Endothelial cell of umbilical vein (primary cell): ENCODE results near the gene CYP19A1. TPM values are rescaled to one million over a fixed set of nuclear protein-coding genes. Genes with fewer than 3 reads are reported as not detected.

Experiments
- BruUV-seq: library from RNA; stranded (reverse); fragments of 400-500 nt; replicated peaks from 2 replicates; lab custom pipeline; 2021; lab: Mats Ljungman, UMichigan
- CTCF ChIA-PET: fragments of 300-600, 350-600 bp; sonication (Branson Sonifier 250); formaldehyde crosslinking; loops from one replicate; lab custom pipeline; 2021; ENCODE audit warnings: antibody characterized with exemption, inconsistent platforms; lab: Charles Lee
- POLR2A ChIA-PET: fragments of 300-600, 350-600 bp; sonication (Branson Sonifier 250); formaldehyde crosslinking; loops from one replicate; lab custom pipeline; 2021; ENCODE audit warnings: antibody characterized with exemption, inconsistent platforms; lab: Charles Lee
- DNase-seq: peaks from one replicate; pipeline ENCODE4 v3.0.0-alpha.2; 2011; ENCODE audit warnings: low read depth, low spot score
- FAIRE-seq: peaks from 2 replicates; lab custom pipeline; 2011; peaks lifted over from hg19 to GRCh38; lab: Jason Lieb, UNC
- H2AFZ ChIP-seq: 2 replicates; pipeline ENCODE4 v1.6.0; 2012; ENCODE audit warnings: low read depth, low read length, control low read depth, inconsistent platforms
- H3K27ac ChIP-seq: 2 replicates; pipeline ENCODE4 v1.5.1; 2011; ENCODE audit warnings: low read depth, mild to moderate bottlenecking, control low read depth, low read length, moderate library complexity; ENCODE audit not compliant: insufficient read depth
- H3K27me3 ChIP-seq, 2 experiments: 2 replicates each; pipeline versions ENCODE4 v1.6.0 to v1.6.1; 2011; ENCODE audit warnings: low read length in 2 of 2, mixed read lengths in 1 of 2; ENCODE audit not compliant: control insufficient read depth in 2 of 2, insufficient read depth in 2 of 2
- H3K36me3 ChIP-seq, 2 experiments: 2 replicates in 1 of 2; 3 replicates in 1 of 2; pipeline ENCODE4 v1.5.1; 2011; ENCODE audit warnings: low read length in 2 of 2, mild to moderate bottlenecking in 1 of 2, moderate library complexity in 1 of 2; ENCODE audit not compliant: control insufficient read depth in 2 of 2, insufficient read depth in 2 of 2; ENCODE audit errors: extremely low read depth in 1 of 2
- H3K4me1 ChIP-seq: 3 replicates; pipeline ENCODE4 v1.5.1; 2011; ENCODE audit warnings: mild to moderate bottlenecking, low read length; ENCODE audit not compliant: control insufficient read depth, insufficient read depth; ENCODE audit errors: extremely low read depth
- H3K4me2 ChIP-seq: 2 replicates; pipeline ENCODE4 v1.6.1; 2011; ENCODE audit warnings: low read length, control low read depth, mixed read lengths; ENCODE audit not compliant: insufficient read depth
- H3K4me3 ChIP-seq, 3 experiments: fragments of 200-600 bp in 1 of 3; sonication (generic), shearing (Covaris generic) in 1 of 3; replicated peaks in 1 of 3; 2 replicates each; pipeline ENCODE4 v1.5.1; 2011 to 2016; ENCODE audit warnings: control low read depth in 3 of 3, low read length in 3 of 3, mild to moderate bottlenecking in 2 of 3, inconsistent platforms in 1 of 3, low read depth in 1 of 3, moderate library complexity in 1 of 3; ENCODE audit not compliant: insufficient read depth in 1 of 3
- H3K79me2 ChIP-seq: 2 replicates; pipeline ENCODE4 v1.6.0; 2012; ENCODE audit warnings: low read length, inconsistent platforms; ENCODE audit not compliant: control insufficient read depth, insufficient read depth
- H3K9ac ChIP-seq: replicated peaks from 2 replicates; pipeline ENCODE3; 2011; ENCODE audit warnings: low read length, control low read depth; ENCODE audit not compliant: insufficient read depth; ENCODE audit errors: extremely low read depth
- H3K9me1 ChIP-seq: replicated peaks from 3 replicates; pipeline ENCODE4 v1.6.0; 2011; ENCODE audit warnings: mild to moderate bottlenecking, low read length; ENCODE audit not compliant: control insufficient read depth, insufficient read depth; ENCODE audit errors: extremely low read depth
- H3K9me3 ChIP-seq: replicated peaks from 2 replicates; pipeline ENCODE4 v1.5.1; 2012; ENCODE audit warnings: low read length, inconsistent platforms; ENCODE audit not compliant: control insufficient read depth, insufficient read depth
- H4K20me1 ChIP-seq: replicated peaks from 2 replicates; pipeline ENCODE3; 2011; ENCODE audit warnings: mild to moderate bottlenecking, low read length; ENCODE audit not compliant: control insufficient read depth, insufficient read depth; ENCODE audit errors: extremely low read depth
- CTCF ChIP-seq, 2 donors: IDR thresholded peaks; 1 replicate in 1 of 2; 2 replicates in 1 of 2; pipeline ENCODE4 v1.5.1; 2011; ENCODE audit warnings: low read length in 2 of 2, mild to moderate bottlenecking in 2 of 2, moderate library complexity in 2 of 2, control low read depth in 1 of 2, inconsistent platforms in 1 of 2, low read depth in 1 of 2; ENCODE audit not compliant: insufficient read depth in 1 of 2; ENCODE audit errors: extremely low read depth in 1 of 2
- EZH2 ChIP-seq: IDR thresholded peaks from 2 replicates; pipeline ENCODE4 v1.6.1; 2012; ENCODE audit warnings: borderline replicate concordance, low read depth, mild to moderate bottlenecking, moderate library complexity, low read length, inconsistent platforms; ENCODE audit not compliant: severe bottlenecking
- FOS ChIP-seq: IDR thresholded peaks from 2 replicates; pipeline ENCODE4 v1.6.1; 2011; ENCODE audit warnings: mild to moderate bottlenecking, low read length, moderate library complexity, borderline replicate concordance; ENCODE audit not compliant: insufficient read depth
- GATA2 ChIP-seq: IDR thresholded peaks from 2 replicates; pipeline ENCODE4 v1.7.0; 2011; ENCODE audit warnings: low read depth, mild to moderate bottlenecking, moderate library complexity, mixed read lengths, low read length; ENCODE audit not compliant: insufficient read length, insufficient read depth
- JUN ChIP-seq: IDR thresholded peaks from 2 replicates; pipeline ENCODE4 v1.6.1; 2011; ENCODE audit warnings: borderline replicate concordance, low read depth; ENCODE audit not compliant: insufficient read length, insufficient read depth
- MAX ChIP-seq: IDR thresholded peaks from 2 replicates; pipeline ENCODE4 v1.6.1; 2011; ENCODE audit not compliant: insufficient read depth, insufficient read length
- MYC ChIP-seq: IDR thresholded peaks from one replicate; pipeline ENCODE4 v1.6.1; 2011; ENCODE audit warnings: mild to moderate bottlenecking, low read depth, low read length
- POLR2A ChIP-seq: IDR thresholded peaks from 2 replicates; pipeline ENCODE4 v1.6.1; 2012; ENCODE audit warnings: low read depth, mild to moderate bottlenecking, control low read depth, low read length
- POLR2AphosphoS5 ChIP-seq: IDR thresholded peaks from 2 replicates; pipeline ENCODE4 v1.6.1; 2012; ENCODE audit warnings: low read depth, mild to moderate bottlenecking, control low read depth, low read length, moderate library complexity; ENCODE audit not compliant: insufficient read depth
- dilution Hi-C: fragments of 300-500 bp; cut with MboI; formaldehyde crosslinking; loops from one replicate; pipeline ENCODE4 v1.15.0; 2019; ENCODE audit warnings: low sequenced_read_pairs; ENCODE audit not compliant: extremely low pct_ligation_motif_present
- intact Hi-C: fragments of 100-400 bp; cut with micrococcal nuclease; formaldehyde crosslinking; loops from one replicate; pipeline ENCODE4 v1.10.0; 2022
- polyA plus RNA-seq, 4 experiments: library from polyadenylated mRNA; depleted of rRNA in 3 of 4; stranded (reverse) in 3 of 4; unstranded in 1 of 4; fragments of >200 nt; gene quantifications; 2 replicates each; pipeline versions ENCODE4 v1.2.1 to v1.2.3, GENCODE V29; 2011 to 2012; ENCODE audit warnings: missing spikeins in 1 of 4
- total RNA-seq: library from RNA; stranded (reverse); gene quantifications from 2 replicates; pipeline ENCODE4 v1.2.3, GENCODE V29; 2021

CYP19A1 gene
- total and polyA plus RNA-seq, 2 donors (not counting 3 experiments of a cell fraction or from before 2014, with no cell fraction given): not detected

GRCh38 chr15:51265037-51265555 is 73.3 kb downstream of the CYP19A1 start:
- Histone ChIP-seq H3K9me1 (no peaks in the 10 kb centered on the region), H3K4me3 (no peak overlapping the region), H3K9ac (no peak overlapping the region), H2AFZ (no peak overlapping the region), H3K36me3 (no peaks in the 10 kb centered on the region), H3K27ac (no peak overlapping the region), H4K20me1 (no peaks in the 10 kb centered on the region), H3K9me3 (no peaks in the 10 kb centered on the region), H3K79me2 (no peaks in the 10 kb centered on the region), H3K4me2 (no peak overlapping the region), H3K27me3 (peaks cover 55 to 68% of the 10 kb centered on the region in 2 experiments), H3K4me1 (no peaks in the 10 kb centered on the region)
- dilution Hi-C loops: no loop called here
- ChIA-PET POLR2A (no interaction called here), CTCF (interaction anchor here (1.4 to 3.9 kb wide), 2 partner anchors 17 to 115 kb away, joined by 3 to 30 read pairs; no protein-coding TSS in a partner anchor)
- intact Hi-C loops: no loop called here
- DNase-seq: no peak
- no TSS peak for BruUV-seq
- TF ChIP-seq POLR2A: no peak
- TF ChIP-seq MAX: no peak
- TF ChIP-seq POLR2AphosphoS5: no peak
- FAIRE-seq: no peak

GRCh38 chr15:51263726-51264125 is 74.7 kb downstream of the CYP19A1 start:
- no TSS peak for BruUV-seq
- no peak for DNase-seq
- intact Hi-C loops: no loop called here
- no peak overlapping the region for H3K4me2 ChIP-seq
- H3K9ac ChIP-seq: no peak overlapping the region
- H3K4me3 ChIP-seq: no peak overlapping the region
- TF ChIP-seq FOS: no peak
- no peak for TF ChIP-seq MAX
- TF ChIP-seq JUN: no peak
- no peak for TF ChIP-seq MYC
- no peak for TF ChIP-seq POLR2A
- no peak for TF ChIP-seq EZH2
- TF ChIP-seq POLR2AphosphoS5: no peak
- no peak for TF ChIP-seq GATA2
- no peak for TF ChIP-seq CTCF (IDR thresholded peaks at IDR 0.05; ENCODE audit: extremely low read depth in 1 of 2, insufficient read depth in 1 of 2, low read depth in 1 of 2, low read length in 2 of 2)
- FAIRE-seq: no peak
- ChIA-PET CTCF (no interaction called here), POLR2A (no interaction called here)
- dilution Hi-C loops: no loop called here
- no peaks in the 10 kb centered on the region for H3K79me2 ChIP-seq
- H3K4me1 ChIP-seq: no peaks in the 10 kb centered on the region
- no peak overlapping the region for H2AFZ ChIP-seq
- no peaks in the 10 kb centered on the region for H3K9me3 ChIP-seq
- peaks cover 53 to 67% of the 10 kb centered on the region in 2 experiments for H3K27me3 ChIP-seq
- H3K27ac ChIP-seq: no peak overlapping the region
- no peaks in the 10 kb centered on the region for H4K20me1 ChIP-seq
- no peaks in the 10 kb centered on the region for H3K36me3 ChIP-seq
- no peaks in the 10 kb centered on the region for H3K9me1 ChIP-seq
